ENCODE measurements around the gene TMEM145. TPM values are rescaled to one million over a fixed set of nuclear protein-coding genes. Genes with fewer than 3 reads are reported as not detected.

Gene TMEM145
- total RNA-seq, 1 donor from 2014 or later = 0.92 TPM

DNA sequence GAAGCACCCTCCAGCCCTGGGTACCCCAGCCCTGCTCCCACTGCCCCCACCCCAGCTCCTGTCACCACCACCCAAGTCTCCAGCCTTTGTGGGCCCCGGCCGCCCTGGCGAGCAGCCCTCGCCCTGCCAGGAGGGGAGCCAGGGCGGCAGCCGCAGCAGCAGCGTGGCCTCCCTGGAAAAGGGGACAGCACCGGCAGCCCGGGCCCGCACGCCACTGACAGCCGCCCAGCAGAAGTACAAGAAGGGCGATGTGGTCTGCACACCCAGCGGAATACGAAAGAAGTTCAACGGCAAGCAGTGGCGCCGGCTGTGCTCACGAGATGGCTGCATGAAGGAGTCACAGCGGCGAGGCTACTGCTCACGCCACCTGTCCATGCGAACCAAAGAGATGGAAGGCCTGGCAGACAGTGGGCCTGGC, 40.1 kb upstream of the TMEM145 start:
- Mint-ChIP-seq H3K27ac (no peak overlapping the region), H3K27me3 (ENCODE audit: low read depth) (no peaks in the 10 kb centered on the region), H3K4me3 (no peak overlapping the region), H3K9me3 (no peaks in the 10 kb centered on the region), H3K36me3 (peaks cover 18% of the 10 kb centered on the region), H3K4me1 (peaks cover 33% of the 10 kb centered on the region)
- no peak for DNase-seq (ENCODE audit: low spot score in 2 of 2, unreplicated experiment in 2 of 2)
- TF ChIP-seq, protein P1, sequence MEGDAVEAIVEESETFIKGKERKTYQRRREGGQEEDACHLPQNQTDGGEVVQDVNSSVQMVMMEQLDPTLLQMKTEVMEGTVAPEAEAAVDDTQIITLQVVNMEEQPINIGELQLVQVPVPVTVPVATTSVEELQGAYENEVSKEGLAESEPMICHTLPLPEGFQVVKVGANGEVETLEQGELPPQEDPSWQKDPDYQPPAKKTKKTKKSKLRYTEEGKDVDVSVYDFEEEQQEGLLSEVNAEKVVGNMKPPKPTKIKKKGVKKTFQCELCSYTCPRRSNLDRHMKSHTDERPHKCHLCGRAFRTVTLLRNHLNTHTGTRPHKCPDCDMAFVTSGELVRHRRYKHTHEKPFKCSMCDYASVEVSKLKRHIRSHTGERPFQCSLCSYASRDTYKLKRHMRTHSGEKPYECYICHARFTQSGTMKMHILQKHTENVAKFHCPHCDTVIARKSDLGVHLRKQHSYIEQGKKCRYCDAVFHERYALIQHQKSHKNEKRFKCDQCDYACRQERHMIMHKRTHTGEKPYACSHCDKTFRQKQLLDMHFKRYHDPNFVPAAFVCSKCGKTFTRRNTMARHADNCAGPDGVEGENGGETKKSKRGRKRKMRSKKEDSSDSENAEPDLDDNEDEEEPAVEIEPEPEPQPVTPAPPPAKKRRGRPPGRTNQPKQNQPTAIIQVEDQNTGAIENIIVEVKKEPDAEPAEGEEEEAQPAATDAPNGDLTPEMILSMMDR (IDR thresholded peaks at IDR 0.05; ENCODE audit: unreplicated experiment) = no peak

DNA sequence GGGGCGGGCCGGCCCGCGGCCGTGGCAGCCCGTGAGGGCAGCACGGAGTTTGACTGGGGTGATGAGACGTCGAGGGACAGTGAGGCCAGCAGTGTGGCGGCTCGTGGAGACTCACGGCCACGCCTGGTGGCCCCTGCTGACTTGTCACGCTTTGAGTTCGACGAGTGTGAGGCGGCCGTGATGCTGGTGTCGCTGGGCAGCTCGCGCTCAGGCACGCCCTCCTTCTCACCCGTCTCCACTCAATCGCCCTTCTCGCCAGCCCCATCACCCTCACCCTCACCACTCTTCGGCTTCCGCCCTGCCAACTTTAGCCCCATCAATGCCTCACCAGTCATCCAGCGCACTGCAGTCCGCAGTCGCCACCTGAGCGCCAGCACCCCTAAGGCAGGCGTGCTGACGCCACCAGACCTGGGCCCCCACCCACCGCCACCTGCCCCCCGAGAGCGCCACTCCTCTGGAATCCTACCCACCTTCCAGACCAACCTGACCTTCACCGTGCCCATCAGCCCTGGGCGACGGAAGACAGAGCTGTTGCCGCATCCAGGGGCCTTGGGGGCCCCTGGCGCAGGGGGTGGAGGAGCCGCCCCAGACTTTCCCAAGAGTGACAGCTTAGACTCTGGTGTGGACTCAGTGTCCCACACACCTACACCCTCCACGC, 39.6 kb upstream of the TMEM145 start:
- Mint-ChIP-seq H3K4me1 (peaks cover 38% of the 10 kb centered on the region), H3K36me3 (peaks cover 18% of the 10 kb centered on the region), H3K27ac (no peak overlapping the region), H3K4me3 (no peak overlapping the region), H3K9me3 (no peaks in the 10 kb centered on the region), H3K27me3 (ENCODE audit: low read depth) (no peaks in the 10 kb centered on the region)
- DNase-seq (ENCODE audit: low spot score in 2 of 2, unreplicated experiment in 2 of 2) = no peak
- TF ChIP-seq, protein P1 (IDR thresholded peaks at IDR 0.05; ENCODE audit: unreplicated experiment) = no peak

DNA sequence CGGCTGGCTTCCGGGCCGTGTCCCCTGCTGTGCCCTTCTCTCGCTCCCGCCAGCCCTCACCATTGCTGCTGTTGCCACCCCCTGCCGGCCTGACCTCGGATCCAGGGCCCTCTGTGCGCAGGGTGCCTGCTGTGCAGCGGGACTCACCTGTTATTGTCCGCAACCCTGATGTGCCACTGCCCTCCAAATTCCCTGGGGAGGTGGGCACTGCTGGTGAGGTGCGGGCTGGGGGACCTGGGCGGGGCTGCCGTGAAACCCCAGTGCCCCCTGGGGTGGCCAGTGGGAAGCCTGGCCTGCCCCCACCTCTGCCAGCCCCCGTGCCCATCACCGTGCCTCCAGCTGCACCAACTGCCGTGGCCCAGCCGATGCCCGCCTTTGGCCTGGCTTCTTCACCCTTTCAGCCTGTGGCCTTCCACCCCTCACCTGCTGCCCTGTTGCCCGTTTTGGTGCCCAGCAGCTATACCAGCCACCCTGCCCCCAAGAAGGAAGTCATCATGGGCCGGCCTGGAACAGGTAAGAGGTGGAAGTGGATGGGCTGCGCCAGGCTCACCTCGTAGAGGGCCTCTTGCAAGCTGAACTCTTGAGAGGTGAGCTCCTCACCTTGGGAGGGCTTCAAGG, 38.9 kb upstream of the TMEM145 start:
- H3K27me3 Mint-ChIP-seq (ENCODE audit: low read depth) = no peaks in the 10 kb centered on the region
- no peaks in the 10 kb centered on the region for H3K9me3 Mint-ChIP-seq
- TF ChIP-seq, protein P1 (IDR thresholded peaks at IDR 0.05; ENCODE audit: unreplicated experiment) = no peak
- H3K4me1 Mint-ChIP-seq = peaks cover 44% of the 10 kb centered on the region
- no peak for DNase-seq (ENCODE audit: low spot score in 2 of 2, unreplicated experiment in 2 of 2)
- H3K27ac Mint-ChIP-seq = no peak overlapping the region
- H3K4me3 Mint-ChIP-seq = no peak overlapping the region
- H3K36me3 Mint-ChIP-seq = peaks cover 18% of the 10 kb centered on the region

DNA sequence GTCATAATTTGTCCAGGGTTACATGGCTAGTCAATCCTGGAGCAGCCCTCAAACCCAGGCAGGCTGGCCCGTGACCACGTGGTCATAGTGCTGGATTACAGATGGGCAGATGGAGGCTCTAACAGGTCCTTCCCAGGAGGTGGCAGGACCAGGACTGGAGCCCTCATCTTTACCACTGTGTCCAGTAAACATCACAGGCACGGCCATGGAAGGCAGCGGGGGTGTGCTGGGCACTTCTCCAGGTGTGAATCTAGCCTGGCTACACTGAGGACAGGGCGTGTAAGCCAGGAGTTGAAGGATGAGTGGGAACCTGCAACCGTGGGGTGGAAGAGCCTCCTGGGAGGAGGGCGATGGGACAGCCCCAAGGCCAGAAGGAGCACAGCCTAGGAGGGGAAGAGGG, 38.0 kb upstream of the TMEM145 start:
- Mint-ChIP-seq H3K36me3 (peaks cover 18% of the 10 kb centered on the region), H3K27me3 (ENCODE audit: low read depth) (no peaks in the 10 kb centered on the region), H3K27ac (no peak overlapping the region), H3K9me3 (no peaks in the 10 kb centered on the region), H3K4me1 (peaks cover 42% of the 10 kb centered on the region), H3K4me3 (no peak overlapping the region)
- TF ChIP-seq, protein P1 (IDR thresholded peaks at IDR 0.05; ENCODE audit: unreplicated experiment) = no peak
- DNase-seq (ENCODE audit: low spot score in 2 of 2, unreplicated experiment in 2 of 2) = no peak

DNA sequence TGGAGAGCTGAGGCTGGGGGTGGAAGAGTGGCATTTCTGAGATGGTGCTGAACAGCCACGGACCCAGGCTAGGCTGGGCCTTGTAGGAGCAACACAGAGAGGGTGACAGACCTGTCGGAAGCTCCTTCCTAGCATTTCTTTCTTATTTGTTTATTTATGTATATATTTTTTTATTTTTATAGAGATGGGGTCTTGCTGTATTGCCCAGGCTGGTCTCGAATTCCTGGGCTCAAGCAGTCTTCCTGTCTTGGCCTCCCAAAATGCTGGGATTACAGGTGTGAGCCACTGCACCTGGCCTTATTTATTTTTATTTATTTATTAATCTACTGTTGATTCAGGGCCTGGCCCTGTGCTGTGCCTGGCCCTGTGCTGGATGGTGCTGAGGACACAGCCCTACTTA, 37.6 kb upstream of the TMEM145 start:
- Mint-ChIP-seq H3K9me3 (no peaks in the 10 kb centered on the region), H3K4me3 (no peak overlapping the region), H3K4me1 (peaks cover 38% of the 10 kb centered on the region), H3K36me3 (peaks cover 18% of the 10 kb centered on the region), H3K27me3 (ENCODE audit: low read depth) (no peaks in the 10 kb centered on the region), H3K27ac (no peak overlapping the region)
- no peak for DNase-seq (ENCODE audit: low spot score in 2 of 2, unreplicated experiment in 2 of 2)
- TF ChIP-seq, protein P1 (IDR thresholded peaks at IDR 0.05; ENCODE audit: unreplicated experiment) = no peak

Measured in mesothelial cell of epicardium (in vitro differentiated cells).